Neural cell (in vitro differentiated cells): ENCODE results near the gene ANKRD52. TPM values are rescaled to one million over a fixed set of nuclear protein-coding genes. Genes with fewer than 3 reads are reported as not detected.

Experiments
- H2AFZ ChIP-seq: fragments of 200-600, 300-800 bp; sonication (generic), shearing (Covaris generic); 2 replicates; pipeline ENCODE4 v1.6.0; 2014; ENCODE audit warnings: low read depth, mild to moderate bottlenecking, antibody characterized with exemption, low read length, moderate library complexity
- H3F3A ChIP-seq: fragments of 200-600 bp; shearing (Covaris generic); 2 replicates; pipeline ENCODE4 v1.6.1; 2016; ENCODE audit warnings: mild to moderate bottlenecking, moderate library complexity, mixed read lengths, antibody characterized with exemption, low read length; ENCODE audit not compliant: insufficient read depth, poor library complexity, severe bottlenecking
- H3K27ac ChIP-seq: fragments of 200-600, 300-800 bp; sonication (generic), shearing (Covaris generic); 2 replicates; pipeline ENCODE4 v1.5.1; 2014; ENCODE audit warnings: mild to moderate bottlenecking, low read length, moderate library complexity
- H3K27me3 ChIP-seq: fragments of 300-800, 200-600 bp; sonication (generic), shearing (Covaris generic); 2 replicates; pipeline ENCODE4 v1.6.0; 2014; ENCODE audit warnings: mild to moderate bottlenecking, low read depth, low read length, moderate library complexity; ENCODE audit not compliant: insufficient read depth
- H3K36me3 ChIP-seq: fragments of 300-800, 200-600 bp; sonication (generic), shearing (Covaris generic); 2 replicates; pipeline ENCODE4 v1.5.1; 2014; ENCODE audit warnings: mild to moderate bottlenecking, antibody characterized with exemption, low read length, moderate library complexity; ENCODE audit not compliant: insufficient read depth
- H3K4me2 ChIP-seq: fragments of 300-800, 200-600 bp; sonication (generic), shearing (Covaris generic); 2 replicates; pipeline ENCODE4 v1.6.0; 2014; ENCODE audit warnings: mild to moderate bottlenecking, low read length
- H3K4me3 ChIP-seq: fragments of 300-800, 200-600 bp; sonication (generic), shearing (Covaris generic); 2 replicates; pipeline ENCODE4 v1.5.1; 2014; ENCODE audit warnings: mild to moderate bottlenecking, low read length, moderate library complexity
- H3K79me2 ChIP-seq: fragments of 200-600 bp; shearing (Covaris generic); replicated peaks from 2 replicates; pipeline ENCODE4 v1.6.0; 2014; ENCODE audit warnings: mild to moderate bottlenecking, low read length, moderate library complexity; ENCODE audit not compliant: insufficient read depth
- H3K9ac ChIP-seq: fragments of 300-800, 200-600 bp; sonication (generic), shearing (Covaris generic); 2 replicates; pipeline ENCODE4 v1.6.1; 2016; ENCODE audit warnings: mild to moderate bottlenecking, low read length, mixed read lengths
- H3K9me2 ChIP-seq: fragments of 200-600 bp; shearing (Covaris generic); 2 replicates; pipeline ENCODE4 v1.6.1; 2016; ENCODE audit warnings: mild to moderate bottlenecking, low read length, mixed read lengths; ENCODE audit not compliant: insufficient read depth
- H3K9me3 ChIP-seq: fragments of 200-600, 300-800 bp; sonication (generic), shearing (Covaris generic); 2 replicates; pipeline ENCODE4 v1.6.1; 2016; ENCODE audit warnings: mild to moderate bottlenecking, mixed run types, low read length, moderate library complexity, mixed read lengths
- H4K20me1 ChIP-seq: fragments of 200-600 bp; shearing (Covaris generic); 2 replicates; pipeline ENCODE4 v1.6.1; 2016; ENCODE audit warnings: mild to moderate bottlenecking, mixed run types; ENCODE audit not compliant: insufficient read depth
- EP300 ChIP-seq: fragments of 450-650 bp; conservative IDR thresholded peaks from 2 replicates; pipeline ENCODE4 v1.6.1; 2014; ENCODE audit warnings: antibody characterized with exemption, mild to moderate bottlenecking, moderate library complexity; ENCODE audit not compliant: poor library complexity, severe bottlenecking
- EZH2 ChIP-seq: fragments of 200-600, 300-800 bp; shearing (Covaris generic), sonication (generic); IDR thresholded peaks from 2 replicates; pipeline ENCODE4 v1.6.1; 2014; ENCODE audit warnings: antibody characterized with exemption, low read length, borderline replicate concordance, mild to moderate bottlenecking; ENCODE audit not compliant: insufficient read depth, poor library complexity, severe bottlenecking
- MXI1 ChIP-seq: fragments of 450-650 bp; conservative IDR thresholded peaks from 2 replicates; pipeline ENCODE4 v1.6.1; 2014; ENCODE audit warnings: antibody characterized with exemption, mild to moderate bottlenecking; ENCODE audit not compliant: poor library complexity, severe bottlenecking
- POLR2AphosphoS5 ChIP-seq: IDR thresholded peaks from 2 replicates; pipeline ENCODE4 v1.6.1; 2012
- RAD21 ChIP-seq: fragments of 450-650 bp; conservative IDR thresholded peaks from 2 replicates; pipeline ENCODE4 v1.6.1; 2014; ENCODE audit warnings: antibody characterized with exemption, mild to moderate bottlenecking, moderate library complexity
- SMC3 ChIP-seq: fragments of 450-650 bp; conservative IDR thresholded peaks from 2 replicates; pipeline ENCODE4 v1.6.1; 2014; ENCODE audit warnings: antibody characterized with exemption, mild to moderate bottlenecking, moderate library complexity; ENCODE audit not compliant: poor library complexity
- TAF1 ChIP-seq: IDR thresholded peaks from 2 replicates; pipeline ENCODE4 v1.6.1; 2012; ENCODE audit warnings: low read depth
- polyA plus RNA-seq: library from polyadenylated mRNA; depleted of rRNA; stranded (reverse); fragments of >200 nt; gene quantifications from 2 replicates; pipeline ENCODE4 v1.2.3, GENCODE V29; 2014
- TF ChIP-seq, protein P1 (sequence below): fragments of 450-650 bp; IDR thresholded peaks from 2 replicates; pipeline ENCODE4 v1.5.1; 2014; ENCODE audit warnings: antibody characterized with exemption, mild to moderate bottlenecking, moderate library complexity; ENCODE audit not compliant: poor library complexity, severe bottlenecking
- TF ChIP-seq, protein P2 (sequence below): IDR thresholded peaks from 2 replicates; pipeline ENCODE4 v1.6.1; 2012; ENCODE audit warnings: borderline replicate concordance

ANKRD52 gene
- polyA plus RNA-seq, 1 donor from 2014 or later, result 7.3 TPM

DNA sequence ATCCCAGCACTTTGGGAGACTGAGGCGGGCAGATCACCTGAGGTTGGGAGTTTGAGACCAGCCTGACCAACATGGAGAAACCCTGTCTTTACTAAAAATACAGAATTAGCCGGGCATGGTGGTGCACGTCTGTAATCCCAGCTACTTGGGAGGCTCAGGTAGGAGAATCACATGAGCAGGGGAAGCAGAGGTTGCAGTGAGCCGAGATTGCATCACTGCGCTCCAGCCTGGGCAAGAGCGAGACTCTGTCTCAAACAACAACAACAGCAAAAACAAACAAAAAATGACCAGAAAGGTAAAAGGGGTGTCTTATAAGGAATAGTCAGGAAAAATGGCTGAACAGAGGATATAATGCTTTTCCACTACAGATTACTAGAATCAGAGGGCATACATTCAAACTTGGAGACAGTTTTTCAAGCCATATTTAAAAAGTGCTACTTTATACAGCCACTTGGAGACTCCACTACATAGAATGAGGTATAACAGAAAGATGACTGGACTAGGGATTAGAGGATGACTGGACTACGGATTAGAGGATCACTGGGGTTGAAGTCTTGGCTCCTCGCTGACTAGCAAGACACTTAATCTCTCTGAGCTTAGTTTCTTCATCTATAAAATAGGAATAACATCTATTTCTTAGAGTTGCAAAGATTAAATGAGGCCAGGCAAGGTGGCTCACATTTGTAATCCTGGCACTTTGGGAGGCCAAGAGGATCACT lies 46.8 kb upstream of the ANKRD52 start:
- Histone ChIP-seq H3K27me3 (no peaks in the 10 kb centered on the region), H3K9me3 (no peaks in the 10 kb centered on the region), H4K20me1 (no peaks in the 10 kb centered on the region), H3F3A (no peaks in the 10 kb centered on the region), H3K9ac (no peak overlapping the region), H3K9me2 (no peaks in the 10 kb centered on the region), H2AFZ (no peak overlapping the region), H3K36me3 (no peaks in the 10 kb centered on the region), H3K79me2 (no peaks in the 10 kb centered on the region), H3K4me2 (no peak overlapping the region), H3K4me3 (no peak overlapping the region), H3K27ac (no peak overlapping the region)
- TF ChIP-seq POLR2AphosphoS5 (no peak), TAF1 (no peak), MXI1 (no peak)

DNA sequence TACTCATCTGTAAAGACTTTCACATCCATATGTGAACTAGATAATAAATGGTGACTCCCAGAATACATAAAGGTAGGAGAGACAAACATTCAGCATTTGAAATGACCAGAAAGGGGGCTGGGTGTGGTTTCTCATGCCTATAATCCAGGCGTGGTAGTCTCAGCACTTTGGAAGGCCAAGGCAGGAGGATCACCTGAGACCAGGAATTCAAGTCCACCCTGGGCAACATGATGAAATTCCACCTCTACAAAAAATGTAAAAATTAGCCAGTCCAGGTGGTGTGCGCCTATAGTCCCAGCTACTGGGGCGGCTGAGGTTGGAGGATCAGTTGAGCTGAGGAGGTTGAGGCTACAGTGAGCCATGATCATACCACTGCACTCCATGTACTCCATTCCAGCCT lies 46.1 kb upstream of the ANKRD52 start:
- Histone ChIP-seq H3K27me3 (no peaks in the 10 kb centered on the region), H3K79me2 (no peaks in the 10 kb centered on the region), H4K20me1 (no peaks in the 10 kb centered on the region), H3K36me3 (no peaks in the 10 kb centered on the region), H3K4me3 (no peak overlapping the region), H3K4me2 (no peak overlapping the region), H3F3A (no peaks in the 10 kb centered on the region), H3K9me2 (no peaks in the 10 kb centered on the region), H3K27ac (no peak overlapping the region), H3K9me3 (no peaks in the 10 kb centered on the region), H2AFZ (no peak overlapping the region), H3K9ac (no peak overlapping the region)
- TF ChIP-seq EZH2 (no peak), TAF1 (no peak), MXI1 (no peak), RAD21 (no peak), SMC3 (no peak), EP300 (no peak), POLR2AphosphoS5 (no peak)
- TF ChIP-seq, protein P1, sequence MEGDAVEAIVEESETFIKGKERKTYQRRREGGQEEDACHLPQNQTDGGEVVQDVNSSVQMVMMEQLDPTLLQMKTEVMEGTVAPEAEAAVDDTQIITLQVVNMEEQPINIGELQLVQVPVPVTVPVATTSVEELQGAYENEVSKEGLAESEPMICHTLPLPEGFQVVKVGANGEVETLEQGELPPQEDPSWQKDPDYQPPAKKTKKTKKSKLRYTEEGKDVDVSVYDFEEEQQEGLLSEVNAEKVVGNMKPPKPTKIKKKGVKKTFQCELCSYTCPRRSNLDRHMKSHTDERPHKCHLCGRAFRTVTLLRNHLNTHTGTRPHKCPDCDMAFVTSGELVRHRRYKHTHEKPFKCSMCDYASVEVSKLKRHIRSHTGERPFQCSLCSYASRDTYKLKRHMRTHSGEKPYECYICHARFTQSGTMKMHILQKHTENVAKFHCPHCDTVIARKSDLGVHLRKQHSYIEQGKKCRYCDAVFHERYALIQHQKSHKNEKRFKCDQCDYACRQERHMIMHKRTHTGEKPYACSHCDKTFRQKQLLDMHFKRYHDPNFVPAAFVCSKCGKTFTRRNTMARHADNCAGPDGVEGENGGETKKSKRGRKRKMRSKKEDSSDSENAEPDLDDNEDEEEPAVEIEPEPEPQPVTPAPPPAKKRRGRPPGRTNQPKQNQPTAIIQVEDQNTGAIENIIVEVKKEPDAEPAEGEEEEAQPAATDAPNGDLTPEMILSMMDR, result no peak
- TF ChIP-seq, protein P2, sequence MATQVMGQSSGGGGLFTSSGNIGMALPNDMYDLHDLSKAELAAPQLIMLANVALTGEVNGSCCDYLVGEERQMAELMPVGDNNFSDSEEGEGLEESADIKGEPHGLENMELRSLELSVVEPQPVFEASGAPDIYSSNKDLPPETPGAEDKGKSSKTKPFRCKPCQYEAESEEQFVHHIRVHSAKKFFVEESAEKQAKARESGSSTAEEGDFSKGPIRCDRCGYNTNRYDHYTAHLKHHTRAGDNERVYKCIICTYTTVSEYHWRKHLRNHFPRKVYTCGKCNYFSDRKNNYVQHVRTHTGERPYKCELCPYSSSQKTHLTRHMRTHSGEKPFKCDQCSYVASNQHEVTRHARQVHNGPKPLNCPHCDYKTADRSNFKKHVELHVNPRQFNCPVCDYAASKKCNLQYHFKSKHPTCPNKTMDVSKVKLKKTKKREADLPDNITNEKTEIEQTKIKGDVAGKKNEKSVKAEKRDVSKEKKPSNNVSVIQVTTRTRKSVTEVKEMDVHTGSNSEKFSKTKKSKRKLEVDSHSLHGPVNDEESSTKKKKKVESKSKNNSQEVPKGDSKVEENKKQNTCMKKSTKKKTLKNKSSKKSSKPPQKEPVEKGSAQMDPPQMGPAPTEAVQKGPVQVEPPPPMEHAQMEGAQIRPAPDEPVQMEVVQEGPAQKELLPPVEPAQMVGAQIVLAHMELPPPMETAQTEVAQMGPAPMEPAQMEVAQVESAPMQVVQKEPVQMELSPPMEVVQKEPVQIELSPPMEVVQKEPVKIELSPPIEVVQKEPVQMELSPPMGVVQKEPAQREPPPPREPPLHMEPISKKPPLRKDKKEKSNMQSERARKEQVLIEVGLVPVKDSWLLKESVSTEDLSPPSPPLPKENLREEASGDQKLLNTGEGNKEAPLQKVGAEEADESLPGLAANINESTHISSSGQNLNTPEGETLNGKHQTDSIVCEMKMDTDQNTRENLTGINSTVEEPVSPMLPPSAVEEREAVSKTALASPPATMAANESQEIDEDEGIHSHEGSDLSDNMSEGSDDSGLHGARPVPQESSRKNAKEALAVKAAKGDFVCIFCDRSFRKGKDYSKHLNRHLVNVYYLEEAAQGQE, result no peak
